ENCODE results near the gene SLC37A1. TPM values are rescaled to one million over a fixed set of nuclear protein-coding genes. Genes with fewer than 3 reads are reported as not detected.

SLC37A1 gene
- total and polyA plus RNA-seq, 2 of the 13 experiments (the other 11 are each of a cell fraction or from before 2014, with no cell fraction given), result 0.22 to 0.40 TPM

DNA sequence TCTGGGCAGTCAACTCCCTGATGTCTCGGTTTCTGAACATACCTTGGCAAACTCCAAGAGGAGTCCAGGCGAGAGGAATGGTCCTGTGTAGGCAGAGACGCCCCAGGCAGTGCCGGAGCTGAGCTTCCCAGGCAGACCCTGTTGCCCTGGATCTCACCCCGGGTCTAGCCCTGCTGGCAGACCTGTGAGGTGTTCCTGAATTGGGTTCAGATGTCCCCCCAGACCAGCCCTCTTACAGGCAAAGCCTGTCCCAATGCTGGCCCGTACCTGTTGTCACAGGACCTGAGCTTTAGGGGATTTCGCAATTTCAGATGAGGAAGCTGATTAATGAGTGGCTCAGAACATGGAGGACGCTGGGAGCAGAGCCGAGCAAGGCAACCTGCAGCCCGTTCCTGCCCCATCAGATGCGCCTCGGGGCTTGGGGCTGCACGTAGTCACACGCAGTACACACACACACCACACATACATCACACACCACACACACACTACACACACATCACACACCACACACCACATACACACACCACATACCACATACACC lies 101.2 kb downstream of the SLC37A1 start (continued):
- TF ChIP-seq ZNF816 (CRISPR knock-in tag; IDR thresholded peaks at IDR 0.05; ENCODE audit: borderline replicate concordance) (no peak), IRF1 (CRISPR knock-in tag; IDR thresholded peaks at IDR 0.05; ENCODE audit: low read depth) (no peak), PITX1 (CRISPR knock-in tag; IDR thresholded peaks at IDR 0.05) (peak; percentile 59; the same call in 1 of the 2 replicates), MYPOP (CRISPR knock-in tag; IDR thresholded peaks at IDR 0.05) (no peak), ZNF138 (CRISPR knock-in tag; IDR thresholded peaks at IDR 0.05; ENCODE audit: low read depth) (no peak), JUNB (CRISPR knock-in tag; IDR thresholded peaks at IDR 0.05; ENCODE audit: borderline replicate concordance) (no peak), ZNF598 (CRISPR knock-in tag; IDR thresholded peaks at IDR 0.05; ENCODE audit: borderline replicate concordance) (no peak), ZNF687 (CRISPR knock-in tag; IDR thresholded peaks at IDR 0.05) (peak; percentile 78), ZNF614 (CRISPR knock-in tag; IDR thresholded peaks at IDR 0.05; ENCODE audit: borderline replicate concordance) (peak; percentile 37; the same call in 1 of the 2 replicates), SALL1 (CRISPR knock-in tag; IDR thresholded peaks at IDR 0.05) (peak; percentile 41; the same call in 1 of the 2 replicates), IRF2 (CRISPR knock-in tag; IDR thresholded peaks at IDR 0.05) (0 out of 2 replicates have a peak, but pooled peaks have one; percentile 28), ARNTL (CRISPR knock-in tag; IDR thresholded peaks at IDR 0.05) (no peak), ATF7-NPFF (CRISPR knock-in tag; IDR thresholded peaks at IDR 0.05; ENCODE audit: low read depth) (no peak)
- TF ChIP-seq, protein P1, sequence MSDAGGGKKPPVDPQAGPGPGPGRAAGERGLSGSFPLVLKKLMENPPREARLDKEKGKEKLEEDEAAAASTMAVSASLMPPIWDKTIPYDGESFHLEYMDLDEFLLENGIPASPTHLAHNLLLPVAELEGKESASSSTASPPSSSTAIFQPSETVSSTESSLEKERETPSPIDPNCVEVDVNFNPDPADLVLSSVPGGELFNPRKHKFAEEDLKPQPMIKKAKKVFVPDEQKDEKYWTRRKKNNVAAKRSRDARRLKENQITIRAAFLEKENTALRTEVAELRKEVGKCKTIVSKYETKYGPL (CRISPR knock-in tag; IDR thresholded peaks at IDR 0.05), result no peak
- TF ChIP-seq, protein P2, sequence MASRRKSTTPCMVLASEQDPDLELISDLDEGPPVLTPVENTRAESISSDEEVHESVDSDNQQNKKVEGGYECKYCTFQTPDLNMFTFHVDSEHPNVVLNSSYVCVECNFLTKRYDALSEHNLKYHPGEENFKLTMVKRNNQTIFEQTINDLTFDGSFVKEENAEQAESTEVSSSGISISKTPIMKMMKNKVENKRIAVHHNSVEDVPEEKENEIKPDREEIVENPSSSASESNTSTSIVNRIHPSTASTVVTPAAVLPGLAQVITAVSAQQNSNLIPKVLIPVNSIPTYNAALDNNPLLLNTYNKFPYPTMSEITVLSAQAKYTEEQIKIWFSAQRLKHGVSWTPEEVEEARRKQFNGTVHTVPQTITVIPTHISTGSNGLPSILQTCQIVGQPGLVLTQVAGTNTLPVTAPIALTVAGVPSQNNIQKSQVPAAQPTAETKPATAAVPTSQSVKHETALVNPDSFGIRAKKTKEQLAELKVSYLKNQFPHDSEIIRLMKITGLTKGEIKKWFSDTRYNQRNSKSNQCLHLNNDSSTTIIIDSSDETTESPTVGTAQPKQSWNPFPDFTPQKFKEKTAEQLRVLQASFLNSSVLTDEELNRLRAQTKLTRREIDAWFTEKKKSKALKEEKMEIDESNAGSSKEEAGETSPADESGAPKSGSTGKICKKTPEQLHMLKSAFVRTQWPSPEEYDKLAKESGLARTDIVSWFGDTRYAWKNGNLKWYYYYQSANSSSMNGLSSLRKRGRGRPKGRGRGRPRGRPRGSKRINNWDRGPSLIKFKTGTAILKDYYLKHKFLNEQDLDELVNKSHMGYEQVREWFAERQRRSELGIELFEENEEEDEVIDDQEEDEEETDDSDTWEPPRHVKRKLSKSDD (CRISPR knock-in tag; IDR thresholded peaks at IDR 0.05; ENCODE audit: low read depth), result no peak

Measured in HepG2 (cell line).